OCI-LY1 (cell line): Measurements from ENCODE around the gene FBXW11.

ENCODE experiments used
- H2AFZ ChIP-seq: fragments of 200-600 bp; sonication (generic), shearing (Covaris generic); 2 replicates; pipeline ENCODE4 v1.6.0; 2014; ENCODE audit warnings: antibody characterized with exemption, mild to moderate bottlenecking, low read length
- H3F3A ChIP-seq: fragments of 200-600 bp; sonication (generic), shearing (Covaris generic); 2 replicates; pipeline ENCODE4 v1.6.0; 2014; ENCODE audit warnings: mild to moderate bottlenecking, antibody characterized with exemption, low read length, moderate library complexity; ENCODE audit not compliant: insufficient read depth
- H3K27ac ChIP-seq: fragments of 200-600 bp; sonication (generic); 2 replicates; pipeline ENCODE4 v1.5.1; 2014; ENCODE audit warnings: low read length, mixed run types, mild to moderate bottlenecking, low read depth; ENCODE audit not compliant: poor library complexity, severe bottlenecking
- H3K27me3 ChIP-seq: fragments of 200-600 bp; sonication (generic); 2 replicates; pipeline ENCODE4 v1.6.0; 2014; ENCODE audit warnings: antibody characterized with exemption, mild to moderate bottlenecking, low read length, moderate library complexity; ENCODE audit not compliant: insufficient read depth
- H3K36me3 ChIP-seq: fragments of 200-600 bp; sonication (generic); 2 replicates; pipeline ENCODE4 v1.6.1; 2014; ENCODE audit warnings: mild to moderate bottlenecking, antibody characterized with exemption, low read length, moderate library complexity, mixed read lengths; ENCODE audit not compliant: insufficient read depth
- H3K4me1 ChIP-seq: fragments of 200-600 bp; sonication (generic); 2 replicates; pipeline ENCODE4 v1.5.1; 2014; ENCODE audit warnings: mild to moderate bottlenecking, low read length, moderate library complexity; ENCODE audit not compliant: insufficient read depth, severe bottlenecking
- H3K4me2 ChIP-seq: fragments of 200-600 bp; sonication (generic), shearing (Covaris generic); 2 replicates; pipeline ENCODE4 v1.6.1; 2014; ENCODE audit warnings: low read length
- H3K4me3 ChIP-seq: fragments of 200-600 bp; sonication (generic); 2 replicates; pipeline ENCODE4 v1.5.1; 2014; ENCODE audit warnings: low read length, low read depth, mild to moderate bottlenecking, mixed read lengths; ENCODE audit not compliant: poor library complexity, severe bottlenecking
- H3K79me2 ChIP-seq: fragments of 200-600 bp; shearing (Covaris generic); 2 replicates; pipeline ENCODE4 v1.6.1; 2016; ENCODE audit warnings: mixed run types, low read length, mixed read lengths; ENCODE audit not compliant: insufficient read depth
- H3K9ac ChIP-seq: fragments of 200-600 bp; sonication (generic), shearing (Covaris generic); 2 replicates; pipeline ENCODE4 v1.6.1; 2014; ENCODE audit warnings: mild to moderate bottlenecking, low read length, mixed read lengths
- H3K9me2 ChIP-seq: fragments of 200-600 bp; sonication (generic), shearing (Covaris generic); 2 replicates; pipeline ENCODE4 v1.6.1; 2014; ENCODE audit warnings: low read depth, mild to moderate bottlenecking, low read length, mixed read lengths
- H3K9me3 ChIP-seq: fragments of 200-600 bp; shearing (Covaris generic); 2 replicates; pipeline ENCODE4 v1.6.1; 2014; ENCODE audit warnings: low read length, mixed read lengths
- H4K20me1 ChIP-seq: fragments of 200-600 bp; sonication (generic), shearing (Covaris generic); 2 replicates; pipeline ENCODE4 v1.6.0; 2016; ENCODE audit warnings: mild to moderate bottlenecking, low read length; ENCODE audit not compliant: insufficient read depth
- CTCF ChIP-seq: fragments of 200-600 bp; sonication (generic), shearing (Covaris generic); IDR thresholded peaks from 2 replicates; pipeline ENCODE4 v1.5.1; 2017; ENCODE audit warnings: mild to moderate bottlenecking, antibody characterized with exemption, low read length, moderate library complexity, mixed read lengths
- EZH2 ChIP-seq: fragments of 200-600 bp; sonication (generic), shearing (Covaris generic); IDR thresholded peaks from 2 replicates; pipeline ENCODE4 v1.8.0; 2017; ENCODE audit warnings: borderline replicate concordance, mixed run types, mild to moderate bottlenecking, antibody characterized with exemption, low read length, moderate library complexity, mixed read lengths

FBXW11 gene

GRCh38 chr5:171904886-171905285, 101.6 kb downstream of the FBXW11 start:
- Histone ChIP-seq H2AFZ (no peak overlapping the region), H3K36me3 (no peaks in the 10 kb centered on the region; the same call in 1 of the 2 replicates), H3K4me3 (no peak overlapping the region), H3K9ac (no peak overlapping the region), H3F3A (no peaks in the 10 kb centered on the region), H3K9me2 (no peaks in the 10 kb centered on the region), H3K79me2 (no peaks in the 10 kb centered on the region), H3K4me1 (peaks cover 13% of the 10 kb centered on the region), H4K20me1 (no peaks in the 10 kb centered on the region), H3K4me2 (no peak overlapping the region), H3K27ac (no peak overlapping the region), H3K9me3 (no peaks in the 10 kb centered on the region), H3K27me3 (no peaks in the 10 kb centered on the region)
- no peak for TF ChIP-seq EZH2
- TF ChIP-seq CTCF = no peak

- TF ChIP-seq EZH2 (no peak), CTCF (no peak)
- H4K20me1 ChIP-seq = no peaks in the 10 kb centered on the region
- H3K36me3 ChIP-seq = peaks cover 8% of the 10 kb centered on the region; the same call in 1 of the 2 replicates
- no peaks in the 10 kb centered on the region for H3K79me2 ChIP-seq
- H3K27me3 ChIP-seq = no peaks in the 10 kb centered on the region
- H3K9me3 ChIP-seq = no peaks in the 10 kb centered on the region
- H3K4me1 ChIP-seq = peaks cover 11% of the 10 kb centered on the region
- no peaks in the 10 kb centered on the region for H3K9me2 ChIP-seq
- H3F3A ChIP-seq = no peaks in the 10 kb centered on the region
- no peak overlapping the region for H3K4me2 ChIP-seq
- H3K27ac ChIP-seq = no peak overlapping the region
- no peak overlapping the region for H3K9ac ChIP-seq
- no peak overlapping the region for H2AFZ ChIP-seq
- H3K4me3 ChIP-seq = no peak overlapping the region
These were observed 104.7 kb downstream of the FBXW11 start for GRCh38 chr5:171901764-171902163.

GRCh38 chr5:171899792-171900191, 106.6 kb downstream of the FBXW11 start:
- Histone ChIP-seq H3K27me3 (no peaks in the 10 kb centered on the region), H3K4me1 (no peaks in the 10 kb centered on the region), H3K4me2 (no peak overlapping the region), H2AFZ (no peak overlapping the region), H3K36me3 (peaks cover 8% of the 10 kb centered on the region; the same call in 1 of the 2 replicates), H3K79me2 (no peaks in the 10 kb centered on the region), H3K4me3 (no peak overlapping the region), H3K9me3 (no peaks in the 10 kb centered on the region), H4K20me1 (no peaks in the 10 kb centered on the region), H3K9ac (no peak overlapping the region), H3K9me2 (no peaks in the 10 kb centered on the region), H3F3A (no peaks in the 10 kb centered on the region), H3K27ac (no peak overlapping the region)
- TF ChIP-seq EZH2 (no peak), CTCF (no peak)
